Heart left ventricle (tissue), 16 donors: ENCODE data around the gene COL11A2. TPM values are rescaled to one million over a fixed set of nuclear protein-coding genes. Genes with fewer than 3 reads are reported as not detected.

Experiments
- ATAC-seq, 4 donors: fragments of 200-7000 bp; cut with Tn5 transposase; one replicate each; pipeline ENCODE4 v1.9.1; 2020 to 2022; ENCODE audit warnings: moderate library complexity in 4 of 4, mild to moderate bottlenecking in 3 of 4, moderate number of reproducible peaks in 1 of 4
- DNase-seq, 5 donors: peaks; one replicate each; pipeline ENCODE4 v3.0.0-alpha.2; 2020
- H3K27ac ChIP-seq, 12 donors: fragments of 200-600 bp; sonication (generic) in 4 of 12; one replicate each; pipeline versions ENCODE4 v1.5.0 to v1.8.0; 2016 to 2022; ENCODE audit warnings: mild to moderate bottlenecking in 2 of 12
- H3K27me3 ChIP-seq, 9 donors: fragments of 200-600 bp; sonication (generic) in 2 of 9; one replicate each; pipeline versions ENCODE4 v1.5.1 to v1.8.0; 2016 to 2022; ENCODE audit warnings: mild to moderate bottlenecking in 3 of 9
- H3K36me3 ChIP-seq, 9 donors: fragments of 200-600 bp; sonication (generic) in 2 of 9; one replicate each; pipeline versions ENCODE4 v1.5.0 to v1.8.0; 2018 to 2022; ENCODE audit warnings: mild to moderate bottlenecking in 2 of 9
- H3K4me1 ChIP-seq, 12 donors: fragments of 200-600 bp; sonication (generic) in 4 of 12; one replicate each; pipeline versions ENCODE4 v1.5.0 to v1.8.0; 2016 to 2022; ENCODE audit warnings: mild to moderate bottlenecking in 3 of 12
- H3K4me3 ChIP-seq, 12 donors: fragments of 200-600 bp; sonication (generic) in 4 of 12; one replicate each; pipeline versions ENCODE4 v1.5.0 to v1.8.0; 2017 to 2022; ENCODE audit warnings: mild to moderate bottlenecking in 9 of 12, moderate library complexity in 4 of 12
- H3K9me3 ChIP-seq, 12 donors: fragments of 200-600 bp; sonication (generic) in 4 of 12; one replicate each; pipeline versions ENCODE4 v1.5.0 to v1.8.0; 2016 to 2022; ENCODE audit warnings: mild to moderate bottlenecking in 1 of 12
- POLR2A ChIP-seq, 2 donors: fragments of 450-650 bp; IDR thresholded peaks; one replicate each; pipeline ENCODE4 v1.6.1; 2017; ENCODE audit warnings: antibody characterized with exemption in 2 of 2, mild to moderate bottlenecking in 2 of 2, moderate library complexity in 2 of 2
- WGBS, 4 donors: extraction: QIAGEN DNeasy Blood & Tissue Kit in 2 of 4; methylation state at CpG; one replicate each; pipeline versions ENCODE4 v1.1.5 to v1.1.7; 2013 to 2018; 5-methylcytosine and 5-hydroxymethylcytosine counted together
- intact Hi-C, 10 donors: fragments of 100-400 bp; cut with DNase I; formaldehyde crosslinking; loops; one replicate each; pipeline versions ENCODE4 v1.11.1 to v1.14.2; 2022
- polyA plus RNA-seq, 2 donors: library from polyadenylated mRNA; stranded (reverse); fragments of 200-250 nt; gene quantifications; one replicate each; pipeline ENCODE4 v1.2.3, GENCODE V29; 2013
- total RNA-seq, 9 donors: library from RNA; depleted of rRNA in 2 of 9; stranded (reverse); fragments of >200 nt in 2 of 9; fragmentation: NEBNext Ultra II Directional in 3 of 9; extraction: Animal tissue kit (Norgen Biotek cat#: 25700) in 3 of 9; gene quantifications; one replicate each; pipeline versions ENCODE4 v1.1.0 to v1.2.4, GENCODE V29; 2016 to 2023
- TF ChIP-seq, protein P1 (sequence below), 12 donors: fragments of 200-600 bp; sonication (generic) in 4 of 12; IDR thresholded peaks; one replicate each; pipeline versions ENCODE4 v1.5.0 to v1.8.0; 2018 to 2022; ENCODE audit warnings: antibody characterized with exemption in 12 of 12, mild to moderate bottlenecking in 5 of 12
- donor health status: ischemic (EF 13 %, LVEDD 7.1; RV severe dilation, severe dysfunction).
- donor health status: healthy with polysubstance abuse.
- donor health status: DM: no; HTN: yes; CAD: no.
- donor health status: DM: no; HTN: no; CAD: no.
- donor health status: ischemic (EF 25% LVEDD 6.9; RV normal size, moderate dysfunction).
- donor health status: ischemic (EF 25% LVEDD 5.7; RV mildly dilated, moderate dysfunction).
- donor health status: healthy.
- donor health status: DM: yes; HTN: yes; CAD: no.
- donor health status: ischemic (EF 35%, LVEDD 5.7; RV mildly dilated, moderate dysfunction).
- donor health status: nonischemic (EF 11% LVEDD 7.7; RV severe dilation, severe dysfunction).
- donor health status: DM: yes; HTN: yes; CAD: no.
- donor health status: PGD.
- donor health status: ischemic (EF 29% LVEDD 5.4; RV normal size, mild dysfunction).
- donor health status: nonischemic (EF 23%, LVEDD 6.1; RV moderate dilation, normal function).

Gene COL11A2
- total and polyA plus RNA-seq, 11 donors: 0.39 to 4.9 (median 0.93) TPM

DNA sequence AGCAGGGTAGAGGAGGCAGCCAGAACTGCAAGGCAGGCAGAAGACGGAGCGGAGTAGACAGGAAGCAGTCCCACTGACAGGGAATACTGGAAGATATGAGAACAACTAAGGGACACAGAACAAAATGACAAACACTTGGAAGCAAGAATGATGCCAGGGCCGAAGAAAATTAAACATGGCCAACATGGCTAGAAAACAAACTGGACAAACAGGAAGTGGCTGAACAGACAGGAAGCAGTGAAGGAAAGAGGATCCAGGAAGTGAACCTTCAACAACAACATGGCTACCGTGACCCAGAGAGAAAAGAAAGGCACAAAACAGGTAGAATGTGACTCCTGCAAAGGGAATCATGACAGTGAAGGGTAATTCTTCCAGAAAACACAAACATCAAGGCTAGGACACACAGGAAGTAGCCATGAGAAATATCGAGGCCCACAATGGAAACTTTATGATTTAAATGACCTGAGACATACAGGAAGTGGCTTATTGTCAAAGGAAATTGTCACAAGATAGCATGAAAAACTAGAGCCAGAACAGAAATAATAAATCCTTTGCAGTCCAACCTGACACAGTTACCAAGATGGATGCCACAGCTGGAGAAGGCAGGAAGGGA is 9.1 kb downstream of the COL11A2 start:
- Histone ChIP-seq H3K27ac (peak overlapping the region in 1 of 12 donors; percentile 25), H3K27me3 (no peaks in the 10 kb centered on the region), H3K36me3 (no peaks in the 10 kb centered on the region), H3K9me3 (no peaks in the 10 kb centered on the region), H3K4me3 (peak overlapping the region in 1 of 12 donors; percentile 7), H3K4me1 (peaks cover 0 to 13% (median 0%) of the 10 kb centered on the region in 12 donors)
- ATAC-seq: no peak
- 59 to 70% (median 65%) methylated on average over 5 of the region's 5 CpGs for WGBS, 4 donors
- no peak for DNase-seq
- intact Hi-C loops: no loop called here
- TF ChIP-seq, protein P1, sequence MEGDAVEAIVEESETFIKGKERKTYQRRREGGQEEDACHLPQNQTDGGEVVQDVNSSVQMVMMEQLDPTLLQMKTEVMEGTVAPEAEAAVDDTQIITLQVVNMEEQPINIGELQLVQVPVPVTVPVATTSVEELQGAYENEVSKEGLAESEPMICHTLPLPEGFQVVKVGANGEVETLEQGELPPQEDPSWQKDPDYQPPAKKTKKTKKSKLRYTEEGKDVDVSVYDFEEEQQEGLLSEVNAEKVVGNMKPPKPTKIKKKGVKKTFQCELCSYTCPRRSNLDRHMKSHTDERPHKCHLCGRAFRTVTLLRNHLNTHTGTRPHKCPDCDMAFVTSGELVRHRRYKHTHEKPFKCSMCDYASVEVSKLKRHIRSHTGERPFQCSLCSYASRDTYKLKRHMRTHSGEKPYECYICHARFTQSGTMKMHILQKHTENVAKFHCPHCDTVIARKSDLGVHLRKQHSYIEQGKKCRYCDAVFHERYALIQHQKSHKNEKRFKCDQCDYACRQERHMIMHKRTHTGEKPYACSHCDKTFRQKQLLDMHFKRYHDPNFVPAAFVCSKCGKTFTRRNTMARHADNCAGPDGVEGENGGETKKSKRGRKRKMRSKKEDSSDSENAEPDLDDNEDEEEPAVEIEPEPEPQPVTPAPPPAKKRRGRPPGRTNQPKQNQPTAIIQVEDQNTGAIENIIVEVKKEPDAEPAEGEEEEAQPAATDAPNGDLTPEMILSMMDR (IDR thresholded peaks at IDR 0.05): no peak
- TF ChIP-seq POLR2A (IDR thresholded peaks at IDR 0.05): no peak

DNA sequence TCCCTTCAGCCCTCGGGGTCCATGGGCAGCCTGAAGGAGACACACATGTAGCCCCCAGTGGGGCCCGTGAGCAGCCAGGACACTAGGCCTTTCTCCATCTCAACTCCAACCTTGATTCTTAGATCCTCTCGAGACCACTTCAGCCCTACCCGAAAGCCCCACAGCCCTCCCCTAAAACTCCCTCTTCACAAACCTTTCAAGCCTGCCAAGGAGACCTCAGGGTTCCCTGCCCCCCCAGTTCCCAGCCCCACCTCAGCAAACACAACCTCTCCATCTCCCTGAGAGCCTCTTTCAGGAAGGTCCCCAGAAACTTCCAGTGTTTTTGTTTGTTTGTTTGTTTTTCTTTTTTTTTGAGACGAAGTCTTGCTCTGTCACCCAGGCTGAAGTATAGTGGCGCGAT is 11.1 kb downstream of the COL11A2 start:
- peaks cover 0 to 13% (median 0%) of the 10 kb centered on the region in 12 donors for H3K4me1 ChIP-seq
- H3K4me3 ChIP-seq: no peak overlapping the region
- WGBS, 4 donors: 91 to 95% (median 92%) methylated on average over 7 of the region's 7 CpGs
- no peak for TF ChIP-seq POLR2A (IDR thresholded peaks at IDR 0.05)
- TF ChIP-seq, protein P1 (IDR thresholded peaks at IDR 0.05): no peak
- H3K9me3 ChIP-seq: no peaks in the 10 kb centered on the region
- H3K27me3 ChIP-seq: no peaks in the 10 kb centered on the region
- H3K36me3 ChIP-seq: no peaks in the 10 kb centered on the region
- no peak for ATAC-seq
- intact Hi-C loops: no loop called here
- H3K27ac ChIP-seq: no peak overlapping the region
- no peak for DNase-seq

DNA sequence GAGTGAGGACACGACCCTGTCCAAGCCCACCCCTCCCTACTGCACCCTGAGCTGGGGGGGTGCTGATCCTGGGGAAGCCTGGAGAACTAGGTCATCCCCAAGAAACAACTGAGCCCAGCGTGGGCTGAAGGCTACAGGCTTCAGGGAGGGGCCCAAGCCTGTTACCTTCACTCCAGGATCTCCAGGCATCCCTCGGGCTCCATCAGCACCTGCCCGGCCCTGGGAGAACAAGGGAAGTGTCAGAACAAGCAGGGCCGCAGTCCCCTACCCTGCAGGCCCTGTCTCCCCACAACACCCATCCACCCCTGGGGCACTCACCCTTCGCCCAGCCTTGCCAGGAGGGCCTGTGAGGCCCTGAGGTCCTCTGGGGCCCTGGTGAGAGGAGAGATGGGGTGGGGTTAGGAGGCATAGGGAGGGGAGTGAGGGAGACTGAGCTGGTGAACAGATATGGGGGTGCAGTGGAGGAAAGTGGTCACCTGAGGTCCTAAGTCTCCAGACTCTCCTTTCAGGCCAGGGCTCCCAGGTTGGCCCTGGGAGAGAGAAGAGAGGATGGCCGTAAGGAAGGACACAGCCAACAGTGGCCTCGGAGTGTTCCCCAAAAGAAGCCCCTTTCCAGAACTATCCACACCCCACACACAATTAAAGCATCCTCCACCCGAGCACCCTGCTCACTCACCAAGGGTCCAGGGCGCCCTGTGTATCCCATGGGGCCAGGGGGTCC is 13.4 kb downstream of the COL11A2 start:
- ATAC-seq: no peak
- DNase-seq: no peak
- Histone ChIP-seq H3K4me1 (peaks cover 0 to 10% (median 0%) of the 10 kb centered on the region in 12 donors), H3K36me3 (no peaks in the 10 kb centered on the region), H3K27me3 (no peaks in the 10 kb centered on the region), H3K4me3 (no peak overlapping the region), H3K9me3 (no peaks in the 10 kb centered on the region), H3K27ac (no peak overlapping the region)
- intact Hi-C loops: no loop called here
- WGBS, 4 donors: 76 to 96% (median 92%) methylated on average over 6 to 10 of the region's 10 CpGs
- TF ChIP-seq, protein P1 (IDR thresholded peaks at IDR 0.05): no peak
- TF ChIP-seq POLR2A (IDR thresholded peaks at IDR 0.05): no peak

DNA sequence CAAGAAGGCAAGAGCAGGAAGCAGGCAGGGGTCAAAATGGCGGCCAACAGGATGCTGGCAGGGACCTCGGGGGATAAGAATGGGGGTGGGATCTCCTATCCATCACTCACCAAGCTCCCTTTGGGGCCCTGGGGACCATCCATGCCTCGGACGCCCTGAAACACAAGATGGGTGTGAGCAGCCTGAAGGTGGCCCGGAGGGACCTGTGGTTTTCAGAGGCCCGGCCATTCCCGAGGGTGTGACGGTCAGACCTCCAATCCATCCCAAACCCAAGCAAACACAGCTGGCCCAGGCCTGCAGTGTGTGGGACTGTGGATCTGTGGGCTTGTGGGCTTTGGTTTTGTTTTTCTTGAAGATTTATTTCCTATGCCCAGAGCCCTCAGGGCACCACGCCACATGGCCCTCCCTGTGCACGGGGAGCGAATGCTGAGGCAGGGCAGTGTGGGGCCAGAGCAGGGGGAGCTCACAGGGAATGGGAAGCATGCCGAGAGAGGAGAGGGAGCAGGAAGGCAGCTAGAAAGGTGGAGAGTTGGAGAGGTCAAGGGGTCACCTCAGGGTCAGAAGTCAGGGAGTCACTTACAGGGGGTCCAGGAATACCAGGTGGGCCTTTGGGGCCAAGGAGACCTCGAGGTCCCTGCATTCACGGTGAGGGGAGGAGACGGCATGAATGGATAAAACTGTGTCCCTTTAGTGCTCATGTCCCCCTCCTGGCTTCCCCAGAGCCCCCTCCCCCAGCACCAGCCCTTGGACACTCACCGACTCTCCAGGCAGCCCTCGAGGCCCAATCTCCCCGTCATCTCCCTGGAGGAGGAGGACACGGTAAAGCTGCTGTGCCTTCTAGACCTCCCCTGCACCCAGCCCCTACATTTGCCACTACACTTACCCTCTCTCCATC is 14.5 kb downstream of the COL11A2 start:
- DNase-seq: no peak
- Histone ChIP-seq H3K4me3 (no peak overlapping the region), H3K27me3 (no peaks in the 10 kb centered on the region), H3K36me3 (no peaks in the 10 kb centered on the region), H3K4me1 (no peaks in the 10 kb centered on the region), H3K9me3 (no peaks in the 10 kb centered on the region), H3K27ac (no peak overlapping the region)
- intact Hi-C loops: no loop called here
- ATAC-seq: no peak
- TF ChIP-seq, protein P1 (IDR thresholded peaks at IDR 0.05): no peak
- TF ChIP-seq POLR2A (IDR thresholded peaks at IDR 0.05): no peak
- 86 to 92% (median 88%) methylated on average over 18 to 19 of the region's 19 CpGs for WGBS, 4 donors
